SIG-M5 treated with dmso at 0.1 percent for 504 hours (cell line): ENCODE data around the gene SV2B.
"Not testable (repeated sequence)": the region's sequence is repeated elsewhere in the genome, so short reads cannot be mapped to it uniquely, and the experiment has no call there.

Experiments
- DNase-seq: peaks from one replicate; lab custom pipeline; 2025; ENCODE audit not compliant: unreplicated experiment; lab: John Stamatoyannopoulos, UW

SV2B gene

DNA sequence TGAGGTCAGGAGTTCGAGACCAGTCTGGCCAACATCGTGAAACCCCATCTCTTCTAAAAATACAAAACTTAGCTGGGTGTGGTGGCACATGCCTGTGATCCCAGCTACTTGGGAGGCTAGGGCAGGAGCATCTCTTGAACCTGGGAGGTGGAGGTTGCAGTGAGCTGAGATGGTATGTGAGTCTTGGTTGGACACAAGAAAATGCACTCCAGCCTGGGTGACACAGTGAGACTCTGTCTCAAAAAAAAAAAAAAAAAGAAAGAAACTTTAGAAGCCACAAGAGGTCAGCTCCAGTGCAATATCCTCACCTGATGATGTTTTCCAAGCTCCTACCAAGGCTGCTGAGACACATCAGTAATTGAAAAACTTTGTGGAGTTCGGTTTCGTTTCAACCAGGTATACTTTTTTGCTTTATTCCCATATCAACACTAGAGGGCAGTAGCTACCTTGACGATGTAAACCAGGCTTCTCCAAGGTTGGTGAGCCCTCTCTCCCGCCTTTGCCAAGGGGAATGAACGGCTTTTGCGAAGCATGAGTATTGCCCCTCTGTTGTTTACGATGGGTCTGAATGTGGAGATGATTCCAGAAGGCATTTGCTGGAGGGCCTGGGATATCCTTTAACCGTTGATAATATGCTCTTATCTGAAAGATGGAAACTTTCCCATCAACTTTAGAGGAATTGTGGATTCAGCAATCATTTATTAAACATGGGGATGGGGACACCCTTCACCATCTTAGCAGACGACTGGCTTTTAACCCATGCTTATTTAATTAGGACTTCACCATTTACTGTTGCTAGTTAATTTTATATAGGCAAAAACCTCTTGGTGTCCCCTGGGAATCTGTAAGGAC is 202.8 kb downstream of the SV2B start:
- DNase-seq = peak; percentile 63

DNA sequence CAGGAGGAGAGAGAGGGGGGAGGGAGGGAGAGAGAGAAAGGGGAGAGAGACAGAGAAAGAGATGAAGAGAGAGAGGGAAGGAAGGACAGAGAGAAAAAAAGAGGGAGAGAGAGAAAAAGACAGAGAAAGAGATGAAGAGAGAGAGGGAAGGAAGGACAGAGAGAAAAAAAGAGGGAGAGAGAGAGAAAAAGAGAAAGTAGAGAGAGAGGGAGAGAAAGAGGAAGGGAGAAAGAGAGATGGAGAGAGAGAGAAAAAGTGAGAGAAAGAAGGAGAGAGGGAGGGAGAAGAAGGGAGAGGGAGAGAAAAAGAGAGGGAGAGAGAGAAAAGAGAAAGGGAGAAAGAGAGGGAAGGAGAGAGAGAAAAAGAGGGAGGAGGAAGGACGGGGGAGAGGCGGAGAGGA is 204.2 kb downstream of the SV2B start:
- DNase-seq = no peak

DNA sequence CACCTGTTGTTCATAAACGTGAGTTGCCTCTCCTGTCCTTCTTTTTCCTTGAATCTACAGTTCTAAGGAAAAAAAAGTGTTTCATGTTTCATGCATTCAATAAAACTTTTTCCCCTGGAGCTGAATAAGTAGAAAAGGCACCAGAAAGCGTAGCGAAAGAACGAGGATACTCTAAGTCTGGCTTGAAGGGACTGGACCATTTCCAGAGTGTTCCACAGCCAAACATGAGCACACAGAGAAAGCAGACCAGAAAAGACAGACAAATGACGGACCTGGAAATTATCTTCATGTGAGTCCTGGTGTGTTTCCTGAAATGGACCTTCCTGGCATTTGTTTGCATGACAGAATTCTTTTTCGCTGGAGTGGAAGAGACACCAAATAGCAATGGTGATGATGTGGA is 204.7 kb downstream of the SV2B start:
- no peak for DNase-seq

DNA sequence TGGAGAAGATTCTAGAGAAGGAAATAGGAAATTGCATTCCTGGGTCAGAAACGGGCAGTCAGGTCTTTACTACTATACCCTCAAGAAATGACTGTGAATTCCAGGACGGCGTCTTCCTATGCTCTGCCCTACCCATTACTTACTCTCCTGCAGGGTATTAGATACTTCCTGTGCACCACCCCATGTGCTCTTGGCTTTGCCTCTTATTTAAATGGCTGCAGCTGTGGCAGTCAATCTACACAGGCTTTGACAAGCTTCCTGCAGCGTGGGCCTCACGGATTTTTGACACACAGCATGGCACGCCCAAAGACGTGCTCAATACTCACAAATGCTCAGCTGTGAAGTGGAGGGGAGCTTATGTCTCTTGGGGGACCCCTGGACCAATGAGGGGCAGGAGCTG is 206.1 kb downstream of the SV2B start:
- DNase-seq = no peak

DNA sequence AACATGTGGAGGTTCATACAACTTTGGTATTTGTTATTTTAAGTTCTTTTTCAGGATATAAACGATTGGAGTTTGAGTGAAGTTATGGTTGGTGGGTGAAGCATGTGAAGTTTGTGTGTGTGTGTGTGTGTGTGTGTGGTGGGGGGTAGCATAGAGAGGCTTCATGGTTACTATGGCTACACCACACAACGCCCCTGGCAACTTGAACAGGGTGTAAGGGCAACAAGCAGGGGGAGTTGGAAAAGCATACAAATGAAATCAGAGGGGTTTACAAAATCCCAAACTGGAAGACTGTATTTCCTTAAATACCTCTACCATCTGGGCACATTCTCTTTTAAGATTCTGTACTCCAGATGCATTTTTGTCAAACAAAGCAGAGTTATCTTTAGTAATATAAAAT is 207.5 kb downstream of the SV2B start:
- DNase-seq = no peak

DNA sequence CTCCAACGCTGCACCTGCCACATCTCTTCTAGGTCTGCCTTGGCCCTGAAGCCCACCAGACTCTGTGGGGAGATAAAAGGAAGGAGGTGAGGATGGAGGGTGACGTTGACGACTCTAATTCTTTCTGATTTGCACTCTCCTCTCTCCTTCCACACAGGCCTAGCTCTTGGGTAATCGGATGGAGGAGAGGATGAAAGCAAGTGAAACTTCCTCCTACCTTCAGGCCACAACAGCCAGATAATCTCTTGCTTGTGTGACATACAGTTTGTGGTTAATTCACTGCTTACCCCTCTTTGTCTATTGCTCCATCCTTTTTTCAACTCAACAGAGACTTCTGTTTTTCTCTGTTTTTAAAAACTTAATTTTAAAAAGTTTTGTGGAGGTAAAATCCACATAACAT is 208.1 kb downstream of the SV2B start:
- DNase-seq = peak; percentile 79

DNA sequence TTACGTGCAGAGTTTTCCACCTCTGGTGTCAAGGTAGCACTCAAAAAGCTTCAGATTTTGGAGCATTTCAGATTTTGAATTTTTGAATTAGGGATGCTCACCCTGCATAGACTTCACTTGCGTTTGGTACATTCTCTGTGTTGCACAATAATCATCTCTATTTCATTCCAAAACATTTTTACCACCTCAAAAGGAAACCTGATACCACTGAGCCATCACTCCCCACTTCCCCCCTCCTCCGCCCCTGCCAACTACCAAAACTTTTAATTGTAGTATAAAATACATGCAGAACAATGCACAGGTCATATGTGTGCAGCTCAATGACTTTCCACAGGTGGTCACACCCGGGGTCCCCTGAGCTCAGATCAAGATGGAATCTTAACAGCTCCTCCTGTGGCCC is 208.8 kb downstream of the SV2B start:
- DNase-seq = no peak

DNA sequence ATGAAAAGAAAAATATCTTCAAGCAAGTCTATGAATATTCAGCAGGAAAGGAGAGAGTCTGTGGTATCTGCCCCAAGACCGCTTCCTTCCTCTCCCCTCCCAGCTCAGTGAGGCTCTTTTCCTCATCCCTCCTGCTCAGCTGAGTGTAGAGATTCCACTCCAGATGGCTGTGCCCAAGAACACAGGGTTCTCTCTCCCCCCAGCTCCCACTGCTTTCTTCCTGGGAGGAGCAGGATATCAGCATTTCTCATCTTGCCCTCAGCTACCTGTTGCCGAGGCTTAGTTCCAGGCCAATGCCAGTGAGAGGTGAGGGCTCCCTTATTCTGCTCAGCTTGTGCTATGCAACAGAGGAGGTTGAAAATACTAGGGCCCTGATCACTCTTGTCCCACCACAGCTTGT is 211.9 kb downstream of the SV2B start:
- no peak for DNase-seq

DNA sequence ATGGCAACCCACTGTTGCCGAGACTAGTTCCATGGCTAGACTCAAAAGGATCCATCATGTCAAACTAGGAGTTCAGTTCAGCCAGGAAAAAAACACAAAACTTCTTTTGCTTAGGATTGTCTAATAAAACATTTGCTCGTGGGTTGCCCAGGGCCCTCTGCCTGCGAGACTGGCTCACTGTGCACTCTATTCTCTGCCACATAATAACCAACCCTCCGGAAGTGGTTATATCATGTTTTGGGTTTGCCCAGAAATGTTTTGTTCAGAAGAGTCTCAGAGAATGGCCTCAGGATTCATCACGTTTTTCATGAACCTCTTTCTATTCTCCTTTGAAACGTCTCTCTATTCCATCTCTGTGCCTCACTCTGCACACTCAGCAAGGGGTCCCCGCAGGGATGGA is 216.1 kb downstream of the SV2B start:
- no peak for DNase-seq

DNA sequence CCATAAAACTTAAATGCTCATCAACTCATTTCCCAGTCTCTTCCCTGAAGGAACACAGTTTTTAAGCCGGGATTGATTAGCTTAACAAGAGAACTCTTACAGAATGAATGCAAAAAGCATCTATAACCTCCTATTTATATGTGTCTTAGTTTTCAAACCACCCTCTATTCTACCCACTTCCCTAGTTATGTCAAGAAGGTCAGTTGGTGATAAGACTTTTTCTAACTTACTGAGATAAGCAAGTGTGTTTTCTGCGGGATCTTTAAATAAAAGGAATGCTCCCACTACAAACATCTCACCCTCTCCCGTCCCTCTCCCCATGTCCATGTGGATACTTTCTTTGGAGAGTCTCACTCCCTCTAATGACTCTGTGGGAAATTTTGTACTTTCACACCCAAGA is 218.5 kb downstream of the SV2B start:
- no peak for DNase-seq

DNA sequence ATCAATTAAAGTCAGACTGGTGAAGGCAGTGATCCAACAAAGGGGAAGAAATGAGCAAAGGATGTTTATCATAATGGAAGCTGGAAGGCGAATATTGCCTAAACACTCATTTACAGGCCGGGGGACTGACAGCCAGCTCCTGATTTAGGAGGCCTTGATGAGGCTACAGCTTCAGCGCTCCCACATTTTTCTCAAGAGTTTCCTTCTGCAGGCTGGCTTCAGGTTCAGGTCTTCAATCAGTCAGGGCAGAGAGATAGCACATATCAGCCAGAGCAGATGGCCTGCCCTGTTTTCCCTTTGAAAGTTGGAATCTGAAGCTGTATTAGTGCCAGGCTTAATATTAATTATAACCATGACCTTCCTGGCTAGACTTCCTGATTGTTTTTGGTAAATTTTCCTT is 218.9 kb downstream of the SV2B start:
- no peak for DNase-seq

DNA sequence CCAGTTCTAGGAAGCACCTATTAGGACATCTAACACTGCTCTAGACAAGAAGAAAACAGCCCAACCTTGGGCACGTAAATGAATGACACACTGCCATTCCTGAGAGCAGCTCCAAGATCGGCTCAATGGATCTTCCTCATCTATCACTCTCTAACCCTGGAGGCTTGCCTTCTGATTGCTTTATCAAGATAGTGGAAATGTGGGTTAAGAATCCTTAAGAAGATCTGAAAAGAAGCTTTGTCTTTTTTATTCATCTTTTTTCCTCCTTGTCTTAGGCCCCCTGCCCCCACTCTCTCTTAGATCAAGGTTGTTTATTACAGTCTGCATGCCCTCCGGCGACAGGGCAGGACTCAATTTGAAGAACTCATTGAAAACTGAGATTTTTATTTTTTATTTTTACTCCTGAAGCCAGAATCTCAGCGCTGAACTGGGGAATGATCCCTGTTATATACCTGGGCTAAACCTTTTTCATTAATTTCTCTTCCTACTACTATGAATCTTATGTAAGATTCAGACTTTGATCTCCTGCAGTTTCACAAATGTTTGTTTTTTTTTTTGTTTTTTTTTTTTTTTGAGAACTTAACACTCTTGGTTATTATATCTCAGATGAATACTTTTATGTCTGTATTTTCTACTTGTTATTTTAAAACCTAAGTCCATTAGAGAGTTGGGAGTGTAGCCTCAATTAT is 219.5 kb downstream of the SV2B start:
- DNase-seq = no peak

DNA sequence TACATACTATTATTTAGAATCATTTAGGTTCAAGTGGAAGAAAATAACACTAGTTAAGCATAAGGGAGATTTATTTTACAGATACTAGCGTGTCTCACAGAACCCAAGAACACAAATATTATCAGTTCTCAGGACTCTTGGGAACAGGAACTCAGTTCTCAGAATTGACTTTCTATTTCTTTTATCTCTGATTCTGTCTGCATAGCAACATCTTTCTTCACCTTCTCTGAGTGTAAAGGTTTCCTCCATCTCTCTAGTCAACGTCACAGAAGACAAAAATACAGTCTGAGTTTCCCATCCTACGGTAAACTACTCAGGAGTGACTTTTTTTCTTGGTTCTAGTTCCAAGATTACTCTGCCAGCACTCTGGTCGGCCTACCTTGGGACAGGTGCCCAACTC is 220.0 kb downstream of the SV2B start:
- DNase-seq = no peak

DNA sequence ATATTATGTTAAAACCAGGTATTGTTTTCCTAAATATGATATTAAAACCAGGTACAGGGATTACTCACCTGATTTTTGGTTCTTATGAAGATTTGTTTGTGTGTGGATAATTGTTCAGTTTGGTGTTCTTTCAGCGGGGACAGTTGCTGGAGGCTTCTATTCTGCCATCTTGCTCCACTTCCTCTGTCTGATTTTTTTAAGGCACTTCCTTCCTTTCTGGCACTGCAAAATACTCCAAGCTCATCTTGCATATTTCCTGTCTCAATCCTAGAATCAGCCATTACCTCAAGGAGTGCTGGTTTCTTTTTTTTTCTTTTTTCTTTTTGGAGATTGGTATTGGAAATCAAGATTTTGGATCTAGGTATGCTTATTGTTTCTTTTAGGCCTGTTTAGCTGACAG is 229.9 kb downstream of the SV2B start:
- no peak for DNase-seq

DNA sequence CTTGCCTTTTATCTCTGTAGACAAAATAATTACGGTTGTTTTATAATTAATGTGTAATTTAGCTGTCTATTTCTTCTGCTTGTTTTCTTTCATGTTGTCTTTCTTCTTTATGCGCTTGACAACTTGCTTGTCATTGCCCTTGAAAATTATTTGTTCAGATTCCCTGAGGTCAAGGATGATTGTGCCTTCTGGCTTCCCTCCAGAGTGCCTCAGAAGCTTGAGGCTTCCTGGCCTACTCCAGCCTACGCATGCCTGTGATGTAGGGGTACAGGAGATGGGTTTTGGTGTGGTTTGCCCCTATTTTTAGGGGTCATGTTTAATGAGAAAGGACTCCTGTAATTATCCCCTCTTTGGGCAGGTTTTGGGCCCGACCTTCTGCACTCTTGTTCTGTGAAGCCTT is 231.5 kb downstream of the SV2B start:
- DNase-seq = no peak

DNA sequence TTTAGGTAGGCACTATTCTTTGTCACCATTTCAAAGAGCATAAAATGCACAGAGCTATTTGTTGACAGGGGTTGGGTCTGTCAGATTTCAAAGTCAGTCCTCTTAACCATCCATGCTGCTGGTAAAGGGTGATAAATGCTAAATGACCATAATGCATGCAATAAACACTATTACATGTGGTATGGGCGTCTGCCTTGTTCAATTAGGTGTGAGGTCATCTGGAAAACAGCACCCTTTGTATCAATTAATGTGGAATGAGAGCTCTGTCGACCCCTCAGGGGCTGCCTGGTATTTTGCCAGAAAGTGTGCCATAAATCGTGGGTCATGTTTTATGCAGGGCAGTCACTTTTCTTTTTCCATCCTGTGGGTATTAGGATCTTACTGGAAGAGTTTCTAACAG is 235.6 kb downstream of the SV2B start:
- no peak for DNase-seq

DNA sequence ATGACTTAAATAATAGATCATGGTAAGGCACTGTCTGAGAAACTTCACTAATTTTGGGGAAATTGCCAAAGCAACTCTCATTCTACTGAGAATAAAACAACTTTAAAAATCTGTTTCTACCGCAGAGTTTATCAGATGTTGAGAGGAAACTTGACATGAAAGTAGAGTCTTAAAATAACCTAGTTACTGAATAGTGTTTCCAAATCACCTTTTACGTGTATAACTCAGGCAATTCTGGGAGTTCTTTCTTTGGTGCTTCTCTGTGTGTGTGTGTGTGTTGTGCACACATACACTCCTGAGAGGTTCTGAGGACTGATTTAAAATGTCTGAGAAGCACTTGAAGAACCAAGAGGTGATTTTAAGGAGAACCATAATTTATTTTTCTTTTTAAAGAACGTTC is 236.6 kb downstream of the SV2B start:
- DNase-seq = no peak

DNA sequence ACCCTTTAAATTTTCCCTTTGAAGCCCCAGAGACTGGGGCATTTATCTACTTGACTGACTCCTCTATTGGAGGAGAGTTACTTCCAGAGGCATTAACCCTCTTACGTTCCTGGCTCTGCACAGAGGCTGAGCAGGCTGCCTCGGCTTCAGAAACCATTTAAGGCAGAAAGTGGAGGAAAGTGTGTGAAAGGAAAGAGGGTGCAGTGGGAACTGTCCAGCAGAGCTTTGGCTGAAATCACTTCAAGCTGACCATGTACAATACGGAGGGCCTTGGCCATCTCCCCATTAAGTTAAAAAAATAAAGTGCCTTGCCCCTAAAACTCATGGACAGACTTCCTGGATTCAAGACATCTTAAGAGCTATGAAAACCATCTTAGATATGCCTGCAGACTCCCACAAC is 238.7 kb downstream of the SV2B start:
- no peak for DNase-seq

DNA sequence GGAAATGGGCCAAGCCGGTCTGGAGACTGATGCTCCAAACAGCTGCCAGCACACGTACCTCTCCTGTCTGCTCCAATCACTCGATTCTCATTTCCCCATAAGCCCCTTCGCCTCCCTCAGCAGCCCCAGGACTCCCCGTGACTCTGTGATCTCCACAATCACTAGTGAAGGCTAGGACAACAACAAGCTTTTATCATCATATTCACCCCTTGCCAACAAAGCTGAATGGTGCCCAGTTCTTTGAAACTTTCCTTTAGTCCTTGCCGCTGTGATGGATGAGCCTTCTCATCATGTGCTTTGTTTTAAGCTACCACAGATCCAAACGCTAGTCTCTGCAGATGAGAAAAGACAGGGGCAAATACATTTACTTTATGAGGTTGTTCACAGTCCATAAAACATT is 242.0 kb downstream of the SV2B start:
- DNase-seq = no peak

DNA sequence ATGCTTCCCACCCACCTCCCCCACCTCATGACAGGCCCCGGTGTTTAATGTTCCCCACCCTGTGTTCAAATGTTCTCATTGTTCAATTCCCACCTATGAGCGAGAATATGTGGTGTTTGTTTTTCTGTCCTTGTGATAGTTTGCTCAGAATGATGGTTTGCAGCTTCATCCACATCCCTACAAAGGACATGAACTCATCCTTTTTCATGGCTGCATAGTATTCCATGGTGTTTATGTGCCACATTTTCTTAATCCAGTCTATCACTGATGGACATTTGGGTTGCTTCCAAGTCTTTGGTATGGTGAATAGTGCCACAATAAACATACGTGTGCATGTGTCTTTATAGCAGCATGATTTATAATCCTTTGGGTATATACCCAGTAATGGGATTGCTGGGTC is 244.9 kb downstream of the SV2B start:
- DNase-seq = not testable (repeated sequence)

DNA sequence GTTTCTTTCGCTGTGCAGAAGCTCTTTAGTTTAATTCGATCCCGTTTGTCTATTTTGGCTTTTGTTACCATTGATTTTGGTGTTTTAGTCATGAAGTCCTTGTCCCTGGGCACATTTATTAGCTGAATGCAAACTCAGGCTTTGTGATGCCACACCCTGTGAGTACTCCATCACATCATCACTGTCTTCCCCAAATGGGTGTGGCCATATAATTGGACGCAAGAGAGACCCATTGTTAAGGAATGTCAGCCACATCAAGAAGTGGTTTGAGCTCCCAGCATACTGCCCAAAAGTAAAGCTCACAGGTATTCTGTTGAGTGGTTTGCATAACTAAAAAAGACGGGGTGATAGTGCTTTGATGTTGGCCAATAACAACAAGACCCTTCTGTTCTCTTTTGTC is 245.7 kb downstream of the SV2B start:
- no peak for DNase-seq

DNA sequence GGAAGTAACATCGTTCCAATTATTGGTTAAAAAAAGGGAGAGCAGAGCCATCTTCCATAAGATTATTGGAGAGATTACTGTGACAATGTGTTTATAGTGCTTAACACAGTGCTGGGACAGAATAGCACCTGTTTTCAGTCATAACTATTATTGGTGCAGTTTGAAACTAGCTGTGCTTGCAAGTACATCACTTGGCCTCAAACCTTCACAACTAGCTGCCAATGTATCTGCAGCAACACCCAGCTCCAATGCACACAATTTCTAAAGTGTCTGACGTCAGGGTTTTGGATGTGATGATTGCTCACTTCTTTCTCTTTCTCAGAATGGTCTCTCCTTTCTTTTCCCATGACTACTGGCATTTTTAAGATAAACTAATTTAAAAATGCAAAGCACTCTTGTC is 246.2 kb downstream of the SV2B start:
- DNase-seq = no peak
